MM.1S (cell line): Measurements from ENCODE around the gene NLGN1.

ENCODE experiments used
- DNase-seq: peaks from one replicate; pipeline ENCODE4 v3.0.0-alpha.2; 2015
- H2AFZ ChIP-seq: fragments of 300-600 bp; sonication (generic); 2 replicates; pipeline ENCODE4 v1.6.0; 2016; ENCODE audit warnings: antibody characterized with exemption, low read length
- H3F3A ChIP-seq: fragments of 300-600 bp; sonication (generic); 2 replicates; pipeline ENCODE4 v1.6.1; 2016; ENCODE audit warnings: mild to moderate bottlenecking, antibody characterized with exemption, low read length, moderate library complexity, mixed read lengths; ENCODE audit not compliant: insufficient read depth
- H3K27ac ChIP-seq: fragments of 300-600 bp; sonication (generic); 2 replicates; pipeline ENCODE4 v1.5.1; 2016; ENCODE audit warnings: mild to moderate bottlenecking, low read length
- H3K27me3 ChIP-seq: fragments of 300-600 bp; sonication (generic); replicated peaks from 2 replicates; pipeline ENCODE4 v1.6.0; 2016; ENCODE audit warnings: low read length; ENCODE audit not compliant: insufficient read depth
- H3K36me3 ChIP-seq: fragments of 300-600 bp; sonication (generic); replicated peaks from 2 replicates; pipeline ENCODE4 v1.6.1; 2016; ENCODE audit warnings: mild to moderate bottlenecking, low read length, mixed read lengths; ENCODE audit not compliant: insufficient read depth
- H3K4me1 ChIP-seq: fragments of 300-600 bp; sonication (generic); 2 replicates; pipeline ENCODE4 v1.6.1; 2016; ENCODE audit warnings: low read length, mixed read lengths
- H3K4me2 ChIP-seq: fragments of 300-600 bp; sonication (generic); 2 replicates; pipeline ENCODE4 v1.6.0; 2016; ENCODE audit warnings: low read depth, low read length
- H3K4me3 ChIP-seq: fragments of 300-600 bp; sonication (generic); 2 replicates; pipeline ENCODE4 v1.5.1; 2016; ENCODE audit warnings: low read length, mixed read lengths
- H3K79me2 ChIP-seq: fragments of 300-600 bp; sonication (generic); 2 replicates; pipeline ENCODE4 v1.6.1; 2016; ENCODE audit warnings: mixed run types, low read length, mixed read lengths
- H3K9ac ChIP-seq: fragments of 300-600 bp; sonication (generic); 2 replicates; pipeline ENCODE4 v1.6.1; 2016; ENCODE audit warnings: low read length, mixed read lengths
- H3K9me2 ChIP-seq: fragments of 300-600 bp; sonication (generic); replicated peaks from 2 replicates; pipeline ENCODE4 v1.6.1; 2016; ENCODE audit warnings: mild to moderate bottlenecking, low read length, mixed read lengths; ENCODE audit not compliant: insufficient read depth
- H3K9me3 ChIP-seq: fragments of 300-600 bp; sonication (generic); replicated peaks from 2 replicates; pipeline ENCODE4 v1.6.1; 2016; ENCODE audit warnings: mild to moderate bottlenecking, low read length, mixed read lengths; ENCODE audit not compliant: insufficient read depth
- H4K20me1 ChIP-seq: fragments of 300-600 bp; sonication (generic); 2 replicates; pipeline ENCODE4 v1.6.1; 2016; ENCODE audit warnings: mild to moderate bottlenecking, low read length, moderate library complexity, mixed read lengths; ENCODE audit not compliant: insufficient read depth
- CTCF ChIP-seq: fragments of 300-600 bp; sonication (generic); IDR thresholded peaks from 2 replicates; pipeline ENCODE4 v1.5.1; 2016; ENCODE audit warnings: antibody characterized with exemption, low read length, mixed read lengths
- EZH2 ChIP-seq: fragments of 300-600 bp; sonication (generic); optimal IDR thresholded peaks from 2 replicates; pipeline ENCODE3; 2017; ENCODE audit warnings: low read depth, mild to moderate bottlenecking, antibody characterized with exemption, low read length, mixed read lengths
- EZH2phosphoT487 ChIP-seq: fragments of 300-600 bp; sonication (generic); IDR thresholded peaks from 2 replicates; pipeline ENCODE4 v1.6.1; 2018; ENCODE audit warnings: antibody characterized with exemption, low read length

The NLGN1 gene

GRCh38 chr3:173911446-173911845 lies 513.9 kb downstream of the NLGN1 start:
- no peaks in the 10 kb centered on the region for H3K9me2 ChIP-seq
- H3K9me3 ChIP-seq, result no peaks in the 10 kb centered on the region
- no peak overlapping the region for H3K4me2 ChIP-seq
- no peak overlapping the region for H3K4me3 ChIP-seq
- TF ChIP-seq EZH2phosphoT487 (no peak), EZH2 (no peak), CTCF (no peak)
- H3K27me3 ChIP-seq, result no peaks in the 10 kb centered on the region
- H4K20me1 ChIP-seq, result no peaks in the 10 kb centered on the region
- H3F3A ChIP-seq, result no peaks in the 10 kb centered on the region
- peaks cover under 1% of the 10 kb centered on the region for H3K4me1 ChIP-seq
- no peak overlapping the region for H3K9ac ChIP-seq
- no peak overlapping the region for H2AFZ ChIP-seq
- DNase-seq, result peak; percentile 29
- no peak overlapping the region for H3K27ac ChIP-seq
- no peaks in the 10 kb centered on the region for H3K79me2 ChIP-seq
- no peaks in the 10 kb centered on the region for H3K36me3 ChIP-seq

GRCh38 chr3:173912126-173912525 lies 514.6 kb downstream of the NLGN1 start:
- Histone ChIP-seq H3K4me2 (no peak overlapping the region), H3K9ac (no peak overlapping the region), H3K79me2 (no peaks in the 10 kb centered on the region), H3K4me1 (peaks cover 8% of the 10 kb centered on the region), H3K9me2 (no peaks in the 10 kb centered on the region), H3F3A (no peaks in the 10 kb centered on the region), H3K4me3 (no peak overlapping the region), H3K36me3 (no peaks in the 10 kb centered on the region), H3K27ac (no peak overlapping the region), H2AFZ (no peak overlapping the region), H3K27me3 (no peaks in the 10 kb centered on the region), H4K20me1 (no peaks in the 10 kb centered on the region), H3K9me3 (no peaks in the 10 kb centered on the region)
- no peak for DNase-seq
- TF ChIP-seq EZH2phosphoT487 (no peak), CTCF (no peak), EZH2 (no peak)

- H3K4me2 ChIP-seq, result no peak overlapping the region
- H3K36me3 ChIP-seq, result no peaks in the 10 kb centered on the region
- no peak overlapping the region for H2AFZ ChIP-seq
- no peak for TF ChIP-seq CTCF
- TF ChIP-seq EZH2phosphoT487, result no peak
- no peaks in the 10 kb centered on the region for H3K9me2 ChIP-seq
- H3K4me1 ChIP-seq, result peaks cover 13% of the 10 kb centered on the region
- H4K20me1 ChIP-seq, result no peaks in the 10 kb centered on the region
- no peaks in the 10 kb centered on the region for H3K9me3 ChIP-seq
- H3K9ac ChIP-seq, result no peak overlapping the region
- no peak for DNase-seq
- no peak overlapping the region for H3K27ac ChIP-seq
- H3K4me3 ChIP-seq, result no peak overlapping the region
- H3K27me3 ChIP-seq, result no peaks in the 10 kb centered on the region
- no peaks in the 10 kb centered on the region for H3K79me2 ChIP-seq
- no peaks in the 10 kb centered on the region for H3F3A ChIP-seq
These were observed 515.9 kb downstream of the NLGN1 start for GRCh38 chr3:173913397-173913796.
